ENCODE measurements around the gene MBD3.

DNA sequence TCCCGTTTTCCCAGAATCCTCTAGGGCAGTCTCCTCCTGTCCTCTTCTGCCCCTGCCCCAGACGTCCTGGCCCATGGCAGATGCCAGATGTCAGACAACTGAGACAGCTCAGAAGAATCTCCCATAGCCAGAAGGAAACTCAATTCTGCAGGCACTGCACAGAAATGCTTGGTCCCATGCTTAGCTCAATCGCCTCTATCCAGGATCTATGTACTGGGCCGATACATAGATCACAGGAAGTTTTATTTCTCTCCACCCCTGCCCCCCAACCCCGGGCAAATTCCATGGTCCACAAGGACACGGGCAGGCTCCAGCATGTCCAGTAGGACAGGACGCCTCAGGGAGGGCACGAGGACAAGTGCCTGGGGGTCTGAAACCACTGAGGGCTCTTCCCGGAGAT lies 4.8 kb downstream of the MBD3 start:
- TF ChIP-seq, protein P1, sequence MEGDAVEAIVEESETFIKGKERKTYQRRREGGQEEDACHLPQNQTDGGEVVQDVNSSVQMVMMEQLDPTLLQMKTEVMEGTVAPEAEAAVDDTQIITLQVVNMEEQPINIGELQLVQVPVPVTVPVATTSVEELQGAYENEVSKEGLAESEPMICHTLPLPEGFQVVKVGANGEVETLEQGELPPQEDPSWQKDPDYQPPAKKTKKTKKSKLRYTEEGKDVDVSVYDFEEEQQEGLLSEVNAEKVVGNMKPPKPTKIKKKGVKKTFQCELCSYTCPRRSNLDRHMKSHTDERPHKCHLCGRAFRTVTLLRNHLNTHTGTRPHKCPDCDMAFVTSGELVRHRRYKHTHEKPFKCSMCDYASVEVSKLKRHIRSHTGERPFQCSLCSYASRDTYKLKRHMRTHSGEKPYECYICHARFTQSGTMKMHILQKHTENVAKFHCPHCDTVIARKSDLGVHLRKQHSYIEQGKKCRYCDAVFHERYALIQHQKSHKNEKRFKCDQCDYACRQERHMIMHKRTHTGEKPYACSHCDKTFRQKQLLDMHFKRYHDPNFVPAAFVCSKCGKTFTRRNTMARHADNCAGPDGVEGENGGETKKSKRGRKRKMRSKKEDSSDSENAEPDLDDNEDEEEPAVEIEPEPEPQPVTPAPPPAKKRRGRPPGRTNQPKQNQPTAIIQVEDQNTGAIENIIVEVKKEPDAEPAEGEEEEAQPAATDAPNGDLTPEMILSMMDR (IDR thresholded peaks at IDR 0.05), result no peak
- no peak for TF ChIP-seq POLR2A (IDR thresholded peaks at IDR 0.05)

Data from uterus (tissue), 2 donors.